MCF 10A (cell line): ENCODE data around the gene MRGPRF. TPM values are rescaled to one million over a fixed set of nuclear protein-coding genes. Genes with fewer than 3 reads are reported as not detected.

Source experiments
- BruUV-seq: library from RNA; stranded (reverse); fragments of 400-500 nt; replicated peaks from 2 replicates; lab custom pipeline; 2021; lab: Mats Ljungman, UMichigan
- CTCF ChIA-PET: fragments of 300-600 bp; sonication (Branson Sonifier 250); formaldehyde crosslinking; extraction: SDS; loops from one replicate; lab custom pipeline; 2021; ENCODE audit warnings: antibody characterized with exemption, inconsistent platforms; lab: Yijun Ruan, JAX
- POLR2A ChIA-PET: fragments of 300-600, 350-650 bp; sonication (Branson Sonifier 250); formaldehyde crosslinking; extraction: SDS; loops from one replicate; lab custom pipeline; 2020; ENCODE audit warnings: antibody characterized with exemption, inconsistent platforms; lab: Yijun Ruan, JAX
- DNase-seq: peaks from one replicate; pipeline ENCODE4 v3.0.0-alpha.2; 2018; ENCODE audit not compliant: unreplicated experiment
- H3K27ac Mint-ChIP-seq: one replicate; pipeline ENCODE4 v1.8.0; 2022; ENCODE audit warnings: mild to moderate bottlenecking, low read depth, mixed read lengths; ENCODE audit not compliant: unreplicated experiment
- H3K27me3 Mint-ChIP-seq: one replicate; pipeline ENCODE4 v1.8.0; 2022; ENCODE audit warnings: mixed read lengths; ENCODE audit not compliant: insufficient read depth, unreplicated experiment
- H3K36me3 Mint-ChIP-seq: one replicate; pipeline ENCODE4 v1.8.0; 2022; ENCODE audit warnings: mild to moderate bottlenecking, moderate library complexity, mixed read lengths; ENCODE audit not compliant: insufficient read depth, unreplicated experiment
- H3K4me1 Mint-ChIP-seq: one replicate; pipeline ENCODE4 v1.8.0; 2022; ENCODE audit warnings: mixed read lengths; ENCODE audit not compliant: insufficient read depth, unreplicated experiment
- H3K4me3 Mint-ChIP-seq: one replicate; pipeline ENCODE4 v1.8.0; 2022; ENCODE audit warnings: mild to moderate bottlenecking, moderate library complexity, mixed read lengths; ENCODE audit not compliant: unreplicated experiment
- H3K9me3 Mint-ChIP-seq: one replicate; pipeline ENCODE4 v1.8.0; 2022; ENCODE audit warnings: mixed read lengths; ENCODE audit not compliant: unreplicated experiment
- intact Hi-C: fragments of 100-400 bp; cut with micrococcal nuclease; formaldehyde crosslinking; loops from 2 replicates; pipeline ENCODE4 v1.14.1; 2022
- total RNA-seq: library from RNA; stranded (reverse); gene quantifications from 2 replicates; pipeline ENCODE4 v1.2.3, GENCODE V29; 2022
- TF ChIP-seq, protein P1 (sequence below): fragments of 200-600 bp; IDR thresholded peaks from one replicate; pipeline ENCODE4 v1.8.0; 2022; ENCODE audit warnings: antibody characterized with exemption, mild to moderate bottlenecking; ENCODE audit not compliant: unreplicated experiment

Gene MRGPRF
- total RNA-seq, 1 experiment from 2014 or later = not detected

DNA sequence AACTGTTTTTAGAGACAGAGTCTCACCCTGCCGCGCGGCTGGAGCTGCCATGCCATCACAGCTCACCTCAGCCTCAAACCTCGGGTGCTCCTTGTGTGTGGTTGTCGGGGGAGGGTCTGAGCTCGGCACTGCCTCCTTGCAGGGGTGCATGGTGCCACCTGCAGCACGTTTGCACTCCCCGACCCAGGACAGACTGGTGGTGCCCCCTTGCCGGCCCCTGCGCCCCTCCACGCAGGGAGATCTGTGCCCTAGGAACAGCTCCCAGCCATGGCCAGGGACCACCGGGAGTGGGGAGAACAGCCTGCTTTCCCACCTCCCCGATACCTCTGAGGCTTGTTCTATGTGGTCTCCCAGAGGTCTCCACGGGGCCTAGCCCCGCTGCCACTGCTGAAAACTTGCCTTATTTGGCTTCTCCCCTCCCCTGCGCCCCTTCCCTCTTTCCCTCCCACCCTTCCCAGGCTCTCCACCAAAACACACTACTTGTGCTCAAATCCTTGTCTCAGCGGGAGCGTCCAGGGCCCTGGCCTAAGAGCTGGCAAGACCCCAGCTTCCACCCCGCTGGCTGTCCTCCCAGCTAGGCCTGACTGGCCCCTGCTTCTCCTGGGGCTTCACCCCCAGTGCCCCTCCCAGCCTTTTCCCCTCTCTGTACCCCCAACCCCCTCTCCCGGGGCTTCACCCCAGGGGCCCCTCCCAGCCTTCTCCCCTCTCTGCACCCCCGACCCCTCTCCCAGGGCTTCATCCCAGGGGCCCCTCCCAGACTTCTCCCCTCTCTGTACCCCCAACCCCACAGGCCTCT lies 22.3 kb upstream of the MRGPRF start:
- POLR2A ChIA-PET = interaction anchor here (0.5 to 0.6 kb wide), 2 partner anchors 93 to 152 kb away, joined by 3 read pairs; no protein-coding TSS in a partner anchor
- TF ChIP-seq, protein P1, sequence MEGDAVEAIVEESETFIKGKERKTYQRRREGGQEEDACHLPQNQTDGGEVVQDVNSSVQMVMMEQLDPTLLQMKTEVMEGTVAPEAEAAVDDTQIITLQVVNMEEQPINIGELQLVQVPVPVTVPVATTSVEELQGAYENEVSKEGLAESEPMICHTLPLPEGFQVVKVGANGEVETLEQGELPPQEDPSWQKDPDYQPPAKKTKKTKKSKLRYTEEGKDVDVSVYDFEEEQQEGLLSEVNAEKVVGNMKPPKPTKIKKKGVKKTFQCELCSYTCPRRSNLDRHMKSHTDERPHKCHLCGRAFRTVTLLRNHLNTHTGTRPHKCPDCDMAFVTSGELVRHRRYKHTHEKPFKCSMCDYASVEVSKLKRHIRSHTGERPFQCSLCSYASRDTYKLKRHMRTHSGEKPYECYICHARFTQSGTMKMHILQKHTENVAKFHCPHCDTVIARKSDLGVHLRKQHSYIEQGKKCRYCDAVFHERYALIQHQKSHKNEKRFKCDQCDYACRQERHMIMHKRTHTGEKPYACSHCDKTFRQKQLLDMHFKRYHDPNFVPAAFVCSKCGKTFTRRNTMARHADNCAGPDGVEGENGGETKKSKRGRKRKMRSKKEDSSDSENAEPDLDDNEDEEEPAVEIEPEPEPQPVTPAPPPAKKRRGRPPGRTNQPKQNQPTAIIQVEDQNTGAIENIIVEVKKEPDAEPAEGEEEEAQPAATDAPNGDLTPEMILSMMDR = no peak
- no TSS peak for BruUV-seq
- Mint-ChIP-seq H3K4me3 (no peak overlapping the region), H3K9me3 (no peaks in the 10 kb centered on the region), H3K4me1 (no peaks in the 10 kb centered on the region), H3K27ac (no peak overlapping the region), H3K27me3 (peaks cover 6% of the 10 kb centered on the region), H3K36me3 (no peaks in the 10 kb centered on the region)
- no peak for DNase-seq
- intact Hi-C loops = no loop called here
- CTCF ChIA-PET = interaction anchor here (1.6 kb wide), 1 partner anchor 9 kb away, joined by 8 read pairs; no protein-coding TSS in a partner anchor

DNA sequence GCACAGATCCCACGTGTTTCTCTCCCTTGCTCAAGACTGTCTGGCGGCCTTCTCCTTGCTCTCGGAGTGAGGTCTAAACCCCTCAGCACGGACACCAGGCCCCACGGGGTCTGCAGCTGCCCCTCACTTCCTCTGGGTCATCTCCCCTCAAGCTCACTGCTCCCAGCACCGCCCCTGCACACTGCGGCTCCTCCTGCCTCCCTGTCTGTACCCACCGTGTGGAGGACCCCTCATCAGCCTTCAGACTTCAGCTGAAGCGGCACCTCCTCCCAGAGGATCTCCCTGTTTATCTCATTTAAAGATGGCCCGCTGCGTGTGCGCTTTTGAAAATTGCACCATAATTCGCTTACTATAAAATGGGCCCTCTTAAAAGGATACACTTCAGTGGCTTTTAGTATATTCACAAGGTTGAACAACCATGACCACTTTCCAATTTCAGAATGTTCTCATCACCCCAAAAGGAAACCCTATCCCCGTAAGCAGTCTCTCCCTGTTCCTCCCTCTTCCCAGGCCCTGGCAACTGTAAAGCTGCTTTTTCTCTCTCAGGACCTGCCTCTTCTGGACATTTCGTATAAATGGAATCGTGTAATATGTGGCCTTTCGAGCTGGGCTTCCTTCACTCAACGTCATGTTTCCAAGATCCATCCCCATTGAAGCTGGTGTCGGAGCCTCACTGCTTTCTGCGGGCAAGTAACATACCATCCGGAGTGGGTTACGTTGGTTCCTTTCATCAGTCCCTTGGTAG lies 21.2 kb upstream of the MRGPRF start:
- DNase-seq = no peak
- H3K9me3 Mint-ChIP-seq = no peaks in the 10 kb centered on the region
- POLR2A ChIA-PET = no interaction called here
- no TSS peak for BruUV-seq
- H3K4me3 Mint-ChIP-seq = no peak overlapping the region
- peaks cover 13% of the 10 kb centered on the region for H3K27me3 Mint-ChIP-seq
- intact Hi-C loops = no loop called here
- no peak overlapping the region for H3K27ac Mint-ChIP-seq
- H3K36me3 Mint-ChIP-seq = no peaks in the 10 kb centered on the region
- TF ChIP-seq, protein P1 = no peak
- H3K4me1 Mint-ChIP-seq = no peaks in the 10 kb centered on the region
- CTCF ChIA-PET = interaction anchor here (1.6 kb wide), 1 partner anchor 10 kb away, joined by 8 read pairs; no protein-coding TSS in a partner anchor

GRCh38 chr11:69033431-69033830 lies 20.4 kb upstream of the MRGPRF start:
- DNase-seq = no peak
- CTCF ChIA-PET = interaction anchor here (1.2 kb wide), 1 partner anchor 11 kb away, joined by 5 read pairs; no protein-coding TSS in a partner anchor
- H3K9me3 Mint-ChIP-seq = no peaks in the 10 kb centered on the region
- H3K36me3 Mint-ChIP-seq = no peaks in the 10 kb centered on the region
- TF ChIP-seq, protein P1 = no peak
- no peaks in the 10 kb centered on the region for H3K4me1 Mint-ChIP-seq
- intact Hi-C loops = no loop called here
- no TSS peak for BruUV-seq
- H3K27ac Mint-ChIP-seq = no peak overlapping the region
- no peak overlapping the region for H3K4me3 Mint-ChIP-seq
- H3K27me3 Mint-ChIP-seq = peaks cover 13% of the 10 kb centered on the region
- POLR2A ChIA-PET = no interaction called here

GRCh38 chr11:69032833-69033232 lies 19.8 kb upstream of the MRGPRF start:
- BruUV-seq = no TSS peak
- H3K4me3 Mint-ChIP-seq = no peak overlapping the region
- H3K9me3 Mint-ChIP-seq = no peaks in the 10 kb centered on the region
- ChIA-PET CTCF (interaction anchor here (1.2 kb wide), 1 partner anchor 11 kb away, joined by 5 read pairs; no protein-coding TSS in a partner anchor), POLR2A (no interaction called here)
- no peaks in the 10 kb centered on the region for H3K36me3 Mint-ChIP-seq
- H3K27ac Mint-ChIP-seq = no peak overlapping the region
- TF ChIP-seq, protein P1 = no peak
- intact Hi-C loops = no loop called here
- H3K4me1 Mint-ChIP-seq = no peaks in the 10 kb centered on the region
- H3K27me3 Mint-ChIP-seq = peaks cover 13% of the 10 kb centered on the region
- no peak for DNase-seq
